Measurements from ENCODE around the gene PCGF3.
"Not testable (repeated sequence)": the region's sequence is repeated elsewhere in the genome, so short reads cannot be mapped to it uniquely, and the experiment has no call there.

PCGF3 gene

GRCh38 chr4:704198-704891, 1.3 kb upstream of the PCGF3 start:
- DNase-seq (ENCODE audit: low read depth): no peak

DNA sequence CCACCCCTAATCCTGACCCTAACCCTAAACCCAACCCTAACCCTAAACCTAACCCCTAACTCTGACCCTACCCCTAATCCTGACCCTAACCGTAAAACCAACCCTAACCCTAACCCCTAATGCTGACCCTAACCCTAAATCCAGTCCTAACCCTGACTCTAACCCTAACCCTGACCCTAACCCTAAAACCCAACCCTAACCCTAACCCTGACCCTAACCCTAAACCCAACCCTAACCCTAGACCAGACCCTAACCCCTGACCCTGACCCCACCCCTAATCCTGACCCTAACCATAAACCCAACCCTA, 708 bp upstream of the PCGF3 start:
- DNase-seq (ENCODE audit: low read depth): no peak

GRCh38 chr4:706083-706633, 526 bp downstream of the PCGF3 start:
- not testable (repeated sequence) for DNase-seq (ENCODE audit: low read depth)

DNA sequence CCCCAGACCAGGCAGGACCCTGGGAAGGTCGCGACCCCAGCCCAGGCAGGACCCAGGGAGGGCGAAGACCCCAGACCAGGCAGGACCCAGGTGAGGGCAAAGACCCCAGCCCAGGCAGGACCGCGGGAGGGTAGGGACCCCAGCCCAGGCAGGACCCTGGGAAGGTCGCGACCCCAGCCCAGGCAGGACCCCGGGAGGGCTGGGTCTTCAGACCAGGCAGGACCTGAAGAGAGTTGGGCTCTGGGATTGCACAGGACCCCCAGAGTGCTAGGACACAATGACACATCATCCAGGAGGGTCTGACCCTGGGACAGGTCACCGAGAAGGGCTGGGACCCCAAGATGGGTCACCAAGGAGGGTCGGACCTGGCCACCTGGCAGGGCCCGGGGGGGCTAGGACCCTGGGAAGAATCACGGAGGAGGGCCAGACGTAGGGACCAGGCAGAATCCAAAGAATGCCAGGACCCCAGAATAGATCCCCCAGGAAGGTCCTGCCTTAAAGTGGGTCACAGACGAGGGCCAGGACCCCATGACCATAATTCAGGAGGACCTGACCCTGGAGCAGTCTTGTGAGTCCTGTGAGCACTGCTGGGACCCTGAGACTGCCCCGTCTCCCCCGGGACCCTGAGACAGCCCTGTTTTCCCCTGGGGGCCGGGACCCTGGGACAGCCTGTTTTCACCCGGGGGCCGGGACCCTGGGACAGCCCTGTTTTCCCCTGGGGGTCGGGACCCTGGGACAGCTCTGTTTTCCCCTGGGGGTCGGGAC, 1.4 kb downstream of the PCGF3 start:
- no peak for DNase-seq (ENCODE audit: low read depth)

GRCh38 chr4:707929-708630, 2.4 kb downstream of the PCGF3 start:
- DNase-seq (ENCODE audit: low read depth): no peak

DNA sequence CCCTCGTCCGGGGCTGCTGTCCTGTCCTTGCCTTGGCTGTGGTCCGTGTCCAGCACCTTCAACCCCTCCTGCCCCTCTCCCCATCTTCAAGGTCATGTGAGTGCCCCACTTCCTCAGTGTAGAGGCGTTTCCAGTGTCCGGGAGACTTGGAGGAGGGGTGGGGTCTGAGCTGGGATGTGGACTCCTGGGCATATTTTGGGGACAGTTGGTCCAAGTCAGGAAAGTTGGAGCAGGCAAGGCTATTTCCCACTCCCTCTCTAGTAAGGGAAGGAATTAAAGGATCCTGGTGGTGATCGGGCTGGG, 3.0 kb downstream of the PCGF3 start:
- DNase-seq (ENCODE audit: low read depth): no peak

GRCh38 chr4:709348-709747, 3.7 kb downstream of the PCGF3 start:
- DNase-seq (ENCODE audit: low read depth): no peak

DNA sequence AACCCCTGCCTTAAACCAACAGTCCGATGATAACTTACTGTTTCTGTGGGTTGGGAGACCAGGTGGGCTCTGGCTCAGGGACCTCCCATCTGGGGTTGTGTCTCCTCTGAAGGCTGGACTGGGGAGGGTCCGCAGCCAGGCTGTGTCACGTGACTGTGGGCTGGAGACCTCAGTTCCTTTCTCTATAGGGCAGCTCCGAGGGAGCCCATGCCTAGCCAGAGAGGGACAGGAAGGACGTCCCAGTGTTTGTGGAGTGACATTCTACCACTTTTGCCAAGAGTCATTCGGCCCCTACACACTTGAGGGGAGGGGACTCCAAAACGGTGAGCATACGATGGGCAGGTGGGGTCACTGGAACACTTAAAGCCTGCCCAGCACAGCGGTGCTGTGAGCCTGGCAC, 4.5 kb downstream of the PCGF3 start:
- no peak for DNase-seq (ENCODE audit: low read depth)

DNA sequence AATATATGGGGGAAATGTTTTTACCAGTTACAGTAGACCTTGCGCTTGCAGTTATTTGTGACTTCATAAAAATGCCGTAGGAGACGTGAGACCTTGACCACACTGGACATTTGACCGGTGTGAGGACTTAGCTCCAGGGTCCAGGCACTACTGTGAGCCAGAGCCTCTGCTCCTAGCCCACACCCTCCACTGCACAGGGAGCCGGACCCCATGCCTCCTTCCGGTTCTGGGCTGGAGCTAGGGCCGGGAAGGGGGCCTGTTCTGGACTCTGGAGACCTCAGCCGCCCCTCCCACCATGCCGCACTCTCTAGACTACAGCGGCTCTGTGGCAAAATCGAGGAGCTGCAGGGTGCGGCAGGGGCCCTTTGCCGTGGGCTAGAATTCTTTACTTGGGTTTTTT, 5.3 kb downstream of the PCGF3 start:
- no peak for DNase-seq (ENCODE audit: low read depth)

DNA sequence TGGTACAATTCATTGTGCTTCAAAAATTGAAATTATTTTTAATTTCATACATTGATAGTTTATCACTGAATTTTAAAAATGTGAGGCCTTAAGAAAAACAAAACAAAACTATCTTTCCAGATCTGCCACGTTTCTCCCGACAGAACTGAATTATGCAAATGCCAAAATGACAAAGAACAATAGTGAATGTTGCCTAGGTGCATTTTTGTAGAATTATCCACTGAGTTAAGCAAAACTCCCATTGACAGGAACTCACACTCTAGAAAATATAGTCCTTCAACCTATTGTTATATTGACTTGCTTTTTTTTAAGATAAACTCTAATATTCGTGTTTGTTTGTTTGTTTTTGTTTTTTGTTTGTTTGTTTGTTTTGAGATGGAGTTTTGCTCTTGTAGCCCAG, 6.5 kb downstream of the PCGF3 start:
- no peak for DNase-seq (ENCODE audit: low read depth)

GRCh38 chr4:712916-713632, 7.4 kb downstream of the PCGF3 start:
- no peak for DNase-seq (ENCODE audit: low read depth)

DNA sequence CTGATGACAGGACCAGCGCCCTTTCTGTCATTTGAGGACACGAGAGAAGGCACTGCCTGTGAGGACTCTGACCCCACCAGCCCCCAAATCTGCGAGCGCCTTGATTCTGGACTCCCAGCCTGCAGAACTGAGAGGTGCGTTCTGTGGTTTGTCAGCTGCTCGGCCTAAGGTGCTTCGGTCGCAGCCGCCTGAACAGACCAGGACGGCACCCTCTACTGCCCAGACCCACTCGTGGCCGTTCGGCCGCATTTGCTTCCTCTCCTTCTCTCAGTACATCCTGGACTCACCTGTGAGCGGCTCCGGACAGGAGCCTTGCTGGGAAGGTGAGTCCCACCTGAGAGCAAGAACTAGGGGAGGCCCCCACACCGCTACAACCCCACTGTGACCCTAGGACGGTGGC, 8.5 kb downstream of the PCGF3 start:
- no peak for DNase-seq (ENCODE audit: low read depth)

DNA sequence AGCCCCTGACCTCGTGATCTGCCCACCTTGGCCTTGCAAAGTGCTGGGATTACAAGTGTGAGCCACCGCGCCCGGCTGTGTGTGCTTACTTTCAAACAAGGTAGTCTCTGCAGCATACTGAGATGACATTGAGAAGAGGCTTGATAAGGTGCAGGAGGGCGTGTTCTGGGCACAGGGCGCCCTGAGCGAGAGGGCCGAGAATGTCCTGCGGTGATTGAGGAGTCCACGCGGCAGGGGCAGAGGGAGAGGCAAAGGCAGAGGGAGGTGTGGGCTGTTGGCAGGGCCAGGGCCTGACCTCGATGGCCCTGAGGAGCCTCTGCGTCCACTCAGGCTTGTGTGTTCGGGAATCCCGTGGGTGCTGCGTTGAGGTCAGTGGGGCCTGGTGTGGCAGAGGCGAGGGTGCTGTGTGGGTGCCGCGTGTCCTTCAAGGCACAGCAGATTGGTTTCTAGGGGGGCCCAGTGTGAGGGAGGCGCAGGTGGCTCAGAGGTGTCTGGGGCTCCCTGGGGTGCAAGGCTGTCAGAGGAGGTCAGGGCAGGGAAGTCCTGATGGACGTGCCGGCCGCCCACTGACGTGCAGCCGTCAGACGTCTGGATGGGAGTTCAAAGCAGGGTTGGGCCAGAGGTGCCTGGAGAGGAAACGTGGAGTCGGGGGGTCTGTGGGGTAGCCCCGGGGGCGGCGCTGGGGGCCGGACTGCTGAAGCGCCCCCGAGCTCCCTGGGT, 12.1 kb downstream of the PCGF3 start:
- DNase-seq (ENCODE audit: low read depth): no peak

DNA sequence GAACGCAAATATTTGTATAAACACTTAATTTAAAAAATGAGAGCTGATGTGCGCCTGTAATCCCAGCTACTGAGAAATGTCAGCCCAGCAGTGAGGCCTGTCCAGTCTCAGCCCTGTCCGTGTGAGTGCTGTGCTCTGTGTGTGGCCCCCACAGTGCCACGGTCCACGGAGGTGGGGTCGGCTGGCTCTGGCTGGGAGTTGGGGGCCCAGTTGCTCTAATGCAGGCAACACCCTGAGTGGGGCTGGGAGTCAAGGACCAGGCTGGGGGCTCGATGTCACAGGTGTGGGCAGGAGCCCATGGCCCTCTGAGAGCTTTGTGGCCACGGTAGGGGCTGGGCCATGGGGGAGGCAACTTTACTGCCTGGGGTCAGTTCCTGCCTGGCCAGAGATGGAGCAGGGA, 12.8 kb downstream of the PCGF3 start:
- DNase-seq (ENCODE audit: low read depth): no peak

- DNase-seq (ENCODE audit: low read depth): no peak
Observed at GRCh38 chr4:720111-720860, 14.7 kb downstream of the PCGF3 start.

DNA sequence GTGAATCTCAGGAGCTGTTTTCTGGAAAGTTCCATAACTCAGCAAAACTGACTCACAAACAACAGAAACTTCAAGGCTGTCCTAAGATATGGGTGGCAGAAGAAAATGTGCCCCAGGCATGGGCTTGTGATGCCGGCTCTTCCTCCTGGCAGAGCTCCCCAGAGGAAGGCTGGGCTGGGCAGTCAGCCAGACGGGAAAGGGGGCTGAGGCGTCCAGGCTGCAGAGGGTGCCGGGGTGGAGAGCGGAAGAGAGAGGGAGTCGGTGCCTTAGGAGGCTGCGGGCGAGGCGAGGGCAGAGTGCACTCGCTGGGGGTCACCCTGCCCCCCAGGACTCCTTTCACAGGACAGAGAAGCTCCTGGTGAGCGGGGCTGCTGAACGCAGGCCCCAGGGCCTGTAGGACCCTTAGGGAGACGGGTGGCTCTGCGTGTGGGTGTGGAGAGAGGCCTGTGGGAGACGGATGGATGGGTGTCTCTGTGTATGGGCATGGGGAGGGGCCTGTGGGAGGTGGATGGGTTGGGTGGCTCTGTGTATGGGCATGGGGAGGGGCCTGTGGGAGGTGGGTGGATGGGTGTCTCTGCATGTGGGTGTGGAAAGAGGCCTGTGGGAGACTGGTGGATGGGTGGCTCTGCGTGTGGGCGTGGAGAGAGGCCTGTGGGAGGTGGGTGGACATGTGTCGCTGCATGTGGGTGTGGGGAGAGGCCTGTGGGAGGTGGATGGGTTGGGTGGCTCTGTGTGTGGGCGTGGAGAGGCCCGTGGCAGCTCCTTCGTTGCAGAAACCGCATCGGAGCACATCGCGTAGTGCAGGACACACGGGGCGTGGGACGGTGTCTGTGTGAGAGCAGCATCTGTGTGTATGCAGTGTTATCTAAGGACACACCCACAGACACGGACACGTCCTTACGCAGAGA, 15.9 kb downstream of the PCGF3 start:
- DNase-seq (ENCODE audit: low read depth): no peak

DNA sequence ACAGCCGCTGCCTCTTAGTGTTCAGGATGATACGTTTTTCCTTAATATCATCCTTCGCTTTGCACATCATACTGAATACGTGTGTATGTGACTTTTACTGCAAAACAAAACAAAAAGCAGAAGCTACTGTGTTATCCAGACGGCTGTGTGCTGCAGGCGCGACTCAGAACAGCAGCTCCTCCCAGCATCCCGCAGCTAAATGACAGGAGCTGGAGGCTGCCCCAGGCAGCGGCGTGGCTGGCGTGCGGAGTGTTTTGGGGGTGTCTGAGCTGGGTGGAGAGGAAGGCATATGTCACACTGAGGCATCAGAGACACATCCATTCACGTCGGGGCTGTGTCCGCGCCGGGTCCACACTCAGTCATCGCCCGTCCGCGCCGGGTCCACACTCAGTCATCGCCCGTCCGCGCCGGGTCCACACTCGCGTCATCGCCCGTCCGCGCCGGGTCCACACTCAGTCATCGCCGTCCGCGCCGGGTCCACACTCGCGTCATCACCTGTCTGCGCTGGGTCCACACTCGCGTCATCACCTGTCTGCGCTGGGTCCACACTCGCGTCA, 16.6 kb downstream of the PCGF3 start:
- no peak for DNase-seq (ENCODE audit: low read depth)

DNA sequence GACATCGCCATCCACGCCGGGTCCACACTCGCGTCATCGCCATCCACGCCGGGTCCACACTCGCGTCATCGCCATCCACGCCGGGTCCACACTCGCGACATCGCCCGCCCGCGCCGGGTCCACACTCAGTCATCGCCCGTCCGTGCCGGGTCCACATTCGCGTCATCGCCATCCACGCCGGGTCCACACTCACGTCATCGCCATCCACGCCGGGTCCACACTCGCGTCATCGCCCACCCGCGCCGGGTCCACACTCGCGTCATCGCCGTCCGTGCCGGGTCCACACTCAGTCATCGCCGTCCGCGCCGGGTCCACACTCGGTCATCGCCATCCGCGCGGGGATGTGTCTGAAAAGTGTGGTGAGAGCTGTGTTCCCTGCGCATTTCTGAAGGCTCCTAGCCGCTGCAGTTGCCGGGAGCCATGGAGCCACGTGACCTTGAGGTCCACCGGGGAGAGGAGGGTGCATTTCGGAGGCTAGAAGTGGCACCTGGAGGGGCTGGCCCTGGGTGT, 17.3 kb downstream of the PCGF3 start:
- no peak for DNase-seq (ENCODE audit: low read depth)

GRCh38 chr4:723751-724530, 18.3 kb downstream of the PCGF3 start:
- DNase-seq (ENCODE audit: low read depth): no peak

Data from stimulated activated CD8-positive, alpha-beta memory T cell treated with anti-CD3 and anti-CD28 coated beads, Interleukin-7, amount 100 ng/mL, for 24 hours (primary cell).